Activated CD8-positive, alpha-beta T cell treated with anti-CD3 and anti-CD28 coated beads for 36 hours (primary cell): ENCODE measurements around the gene DLX3. TPM values are rescaled to one million over a fixed set of nuclear protein-coding genes. Genes with fewer than 3 reads are reported as not detected.

ENCODE experiments used
- ATAC-seq: fragments of 200-7000 bp; cut with Tn5 transposase; one replicate; pipeline ENCODE4 v1.10.0; 2021; ENCODE audit warnings: mild to moderate bottlenecking, moderate library complexity
- CTCF ChIA-PET: fragments of 350-600 bp; sonication (Branson Sonifier 250); formaldehyde crosslinking; loops from one replicate; lab custom pipeline; 2021; ENCODE audit warnings: antibody characterized with exemption; lab: Charles Lee
- POLR2A ChIA-PET: fragments of 350-600 bp; sonication (Branson Sonifier 250); formaldehyde crosslinking; loops from one replicate; lab custom pipeline; 2021; ENCODE audit warnings: antibody characterized with exemption; lab: Charles Lee
- DNase-seq: peaks from one replicate; pipeline ENCODE4 v3.0.0-alpha.2; 2020
- H3K27ac Mint-ChIP-seq: one replicate; pipeline ENCODE4 v1.8.0; 2021; ENCODE audit warnings: mild to moderate bottlenecking, mixed read lengths
- H3K27me3 Mint-ChIP-seq: one replicate; pipeline ENCODE4 v1.8.0; 2021; ENCODE audit warnings: mixed read lengths
- H3K36me3 Mint-ChIP-seq: one replicate; pipeline ENCODE4 v1.8.0; 2021; ENCODE audit warnings: low read depth, mixed read lengths
- H3K4me1 Mint-ChIP-seq: one replicate; pipeline ENCODE4 v1.8.0; 2021; ENCODE audit warnings: low read depth, mixed read lengths
- H3K4me3 Mint-ChIP-seq: one replicate; pipeline ENCODE4 v1.8.0; 2021; ENCODE audit warnings: mild to moderate bottlenecking, moderate library complexity, mixed read lengths
- H3K9me3 Mint-ChIP-seq: one replicate; pipeline ENCODE4 v1.8.0; 2021; ENCODE audit warnings: mixed read lengths
- intact Hi-C: fragments of 100-400 bp; cut with micrococcal nuclease; formaldehyde crosslinking; loops from one replicate; pipeline ENCODE4 v1.10.0; 2022
- total RNA-seq, 2 experiments: library from RNA; stranded (reverse); gene quantifications; one replicate each; pipeline ENCODE4 v1.2.3, GENCODE V29; 2021
- TF ChIP-seq, protein P1 (sequence below): fragments of 200-600 bp; IDR thresholded peaks from one replicate; pipeline ENCODE4 v1.8.0; 2022; ENCODE audit warnings: antibody characterized with exemption, mild to moderate bottlenecking

The DLX3 gene
- total RNA-seq, 2 experiments from 2014 or later, result not detected

DNA sequence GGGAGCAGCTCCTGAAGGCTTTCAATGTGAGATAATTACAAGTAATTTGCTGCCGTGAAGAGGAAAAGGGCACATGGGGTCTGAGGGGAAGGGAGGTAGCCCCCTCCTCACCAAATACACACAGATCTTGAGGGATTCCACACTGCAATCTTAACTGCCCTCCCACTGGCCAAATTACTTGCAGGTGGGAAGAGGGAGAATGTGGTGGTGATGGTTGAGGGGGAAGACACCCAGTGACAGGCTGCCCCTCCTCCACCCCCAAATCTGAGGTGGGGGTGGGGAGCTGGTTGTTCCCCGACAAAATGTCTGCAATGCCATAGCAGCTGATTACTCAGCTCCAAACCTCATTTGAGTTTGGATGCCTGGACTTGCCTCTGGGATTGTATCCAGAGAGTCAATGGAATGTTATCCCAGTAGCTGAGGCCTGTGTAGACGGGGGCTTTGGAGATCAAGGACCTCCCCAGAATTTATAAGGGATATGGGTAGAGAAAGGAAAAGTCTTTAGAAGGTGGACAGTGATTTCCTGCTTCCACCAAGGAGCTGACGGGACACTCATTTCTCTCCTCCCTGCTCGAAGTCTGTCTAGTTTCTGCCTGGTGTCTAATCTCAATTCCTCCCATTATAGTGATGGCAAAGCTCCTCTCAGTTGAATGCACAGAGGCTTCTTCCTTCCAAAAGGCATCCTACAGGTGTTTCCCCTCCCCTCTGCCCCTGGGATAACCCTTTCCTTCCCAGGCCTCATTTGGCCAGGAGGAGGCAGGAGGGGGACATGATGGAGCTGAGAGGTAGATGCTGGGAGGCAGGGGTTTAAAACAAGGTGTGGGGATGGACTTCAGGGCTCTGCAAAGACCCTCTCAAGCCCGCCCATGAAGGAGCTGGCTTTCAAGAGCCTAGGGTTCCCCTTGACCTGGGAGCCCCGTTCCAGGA is 17.3 kb downstream of the DLX3 start:
- DNase-seq (no peak), ATAC-seq (no peak)
- Mint-ChIP-seq H3K27me3 (peaks cover 32% of the 10 kb centered on the region), H3K36me3 (no peaks in the 10 kb centered on the region), H3K9me3 (no peaks in the 10 kb centered on the region), H3K4me3 (no peak overlapping the region), H3K4me1 (peaks cover 2% of the 10 kb centered on the region), H3K27ac (no peak overlapping the region)
- intact Hi-C loops, result no loop called here
- CTCF ChIA-PET, result interaction anchor here (1.3 to 14.6 kb wide), 3 partner anchors 18 to 27 kb away, joined by 3 to 140 read pairs (median 10); partner anchors contain the start of gene DLX3
- TF ChIP-seq, protein P1, sequence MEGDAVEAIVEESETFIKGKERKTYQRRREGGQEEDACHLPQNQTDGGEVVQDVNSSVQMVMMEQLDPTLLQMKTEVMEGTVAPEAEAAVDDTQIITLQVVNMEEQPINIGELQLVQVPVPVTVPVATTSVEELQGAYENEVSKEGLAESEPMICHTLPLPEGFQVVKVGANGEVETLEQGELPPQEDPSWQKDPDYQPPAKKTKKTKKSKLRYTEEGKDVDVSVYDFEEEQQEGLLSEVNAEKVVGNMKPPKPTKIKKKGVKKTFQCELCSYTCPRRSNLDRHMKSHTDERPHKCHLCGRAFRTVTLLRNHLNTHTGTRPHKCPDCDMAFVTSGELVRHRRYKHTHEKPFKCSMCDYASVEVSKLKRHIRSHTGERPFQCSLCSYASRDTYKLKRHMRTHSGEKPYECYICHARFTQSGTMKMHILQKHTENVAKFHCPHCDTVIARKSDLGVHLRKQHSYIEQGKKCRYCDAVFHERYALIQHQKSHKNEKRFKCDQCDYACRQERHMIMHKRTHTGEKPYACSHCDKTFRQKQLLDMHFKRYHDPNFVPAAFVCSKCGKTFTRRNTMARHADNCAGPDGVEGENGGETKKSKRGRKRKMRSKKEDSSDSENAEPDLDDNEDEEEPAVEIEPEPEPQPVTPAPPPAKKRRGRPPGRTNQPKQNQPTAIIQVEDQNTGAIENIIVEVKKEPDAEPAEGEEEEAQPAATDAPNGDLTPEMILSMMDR, result no peak
- POLR2A ChIA-PET, result no interaction called here

DNA sequence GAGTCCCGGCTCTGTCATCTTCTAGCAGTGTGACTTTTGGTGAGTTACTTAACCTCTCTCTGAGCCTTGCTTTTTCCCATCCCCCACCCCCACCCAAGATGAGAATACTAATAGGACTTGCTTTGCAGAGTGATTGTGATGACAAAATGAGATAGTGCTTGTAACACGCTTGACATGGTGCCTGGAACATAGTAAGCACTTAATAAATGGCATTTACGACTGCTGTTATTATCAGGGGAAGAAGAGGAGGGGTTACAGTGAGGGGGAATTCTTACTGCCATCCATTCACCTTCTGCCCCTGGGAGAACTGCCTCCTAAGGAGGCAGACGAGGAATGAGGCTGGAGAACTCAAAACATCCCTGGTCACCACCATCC is 18.2 kb downstream of the DLX3 start:
- Mint-ChIP-seq H3K27me3 (peaks cover 33% of the 10 kb centered on the region), H3K4me1 (peaks cover 3% of the 10 kb centered on the region), H3K4me3 (no peak overlapping the region), H3K27ac (no peak overlapping the region), H3K36me3 (no peaks in the 10 kb centered on the region), H3K9me3 (no peaks in the 10 kb centered on the region)
- TF ChIP-seq, protein P1, result no peak
- CTCF ChIA-PET, result interaction anchor here (0.8 to 14.6 kb wide), 4 partner anchors 11 to 96 kb away, joined by 3 to 140 read pairs (median 6); partner anchors contain the start of gene DLX3
- intact Hi-C loops, result no loop called here
- DNase-seq, result no peak
- POLR2A ChIA-PET, result no interaction called here
- no peak for ATAC-seq

DNA sequence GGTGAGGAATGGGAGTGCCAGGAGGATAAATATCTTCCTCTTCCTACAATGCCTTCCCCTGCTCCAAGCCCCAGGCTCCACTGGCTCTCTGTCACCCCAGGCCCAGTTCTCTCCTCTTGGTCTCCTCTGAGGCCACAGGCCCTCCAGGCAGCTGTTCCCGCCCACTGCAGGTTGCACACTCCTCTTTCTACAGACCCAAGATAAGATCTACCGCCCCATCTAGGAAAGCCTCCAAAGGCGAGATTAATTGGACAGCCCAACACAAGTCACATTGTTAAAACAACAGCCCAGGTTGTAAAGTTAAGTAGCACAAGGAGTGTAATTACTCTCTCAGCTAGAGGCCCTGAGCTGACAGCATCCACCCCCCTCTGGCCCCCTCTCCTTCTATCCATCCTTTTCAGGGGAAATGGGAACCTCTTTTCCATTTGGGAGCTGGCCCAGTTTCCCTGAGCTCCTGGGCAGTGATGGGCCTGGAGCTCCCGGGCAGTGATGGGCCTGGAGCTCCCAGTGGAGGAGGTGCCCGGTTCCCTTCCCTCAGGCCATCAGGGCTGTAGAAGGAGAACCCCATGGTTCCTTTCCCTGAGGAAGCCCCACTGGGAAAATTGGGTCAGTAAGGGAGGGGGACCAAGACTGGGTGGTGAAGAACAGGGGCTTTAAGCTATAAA is 18.7 kb downstream of the DLX3 start:
- Mint-ChIP-seq H3K27me3 (peaks cover 38% of the 10 kb centered on the region), H3K36me3 (no peaks in the 10 kb centered on the region), H3K9me3 (no peaks in the 10 kb centered on the region), H3K4me1 (peaks cover 8% of the 10 kb centered on the region), H3K4me3 (no peak overlapping the region), H3K27ac (no peak overlapping the region)
- ChIA-PET POLR2A (no interaction called here), CTCF (interaction anchor here (0.8 to 14.6 kb wide), 4 partner anchors 10 to 96 kb away, joined by 3 to 140 read pairs (median 6); partner anchors contain the start of gene DLX3)
- no peak for ATAC-seq
- DNase-seq, result no peak
- intact Hi-C loops, result no loop called here
- TF ChIP-seq, protein P1, result no peak

DNA sequence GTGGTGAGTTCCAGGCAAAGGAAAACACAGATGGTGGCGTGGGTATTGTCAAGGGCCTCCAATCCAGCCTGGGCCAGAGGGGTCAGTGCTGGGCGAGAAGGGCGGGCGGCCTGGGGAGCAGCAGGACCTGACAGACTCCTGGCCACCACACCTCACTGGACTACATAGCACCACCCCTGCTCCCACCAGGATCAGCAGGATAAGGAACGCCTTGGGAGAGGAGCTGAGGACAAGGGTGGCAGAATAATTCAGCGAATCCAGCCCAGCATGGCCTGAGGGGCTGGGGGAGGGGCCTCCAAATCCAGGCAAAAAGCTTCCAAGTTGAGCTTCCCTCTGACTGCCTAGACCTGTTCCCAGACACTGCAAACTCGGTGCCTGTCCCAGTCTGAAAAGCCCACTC is 19.5 kb downstream of the DLX3 start:
- DNase-seq (no peak), ATAC-seq (no peak)
- H3K4me1 Mint-ChIP-seq, result peaks cover 12% of the 10 kb centered on the region
- no peaks in the 10 kb centered on the region for H3K9me3 Mint-ChIP-seq
- TF ChIP-seq, protein P1, result no peak
- no peak overlapping the region for H3K27ac Mint-ChIP-seq
- no peaks in the 10 kb centered on the region for H3K36me3 Mint-ChIP-seq
- no peak overlapping the region for H3K4me3 Mint-ChIP-seq
- H3K27me3 Mint-ChIP-seq, result peaks cover 45% of the 10 kb centered on the region
- CTCF ChIA-PET, result interaction anchor here (1.2 to 14.6 kb wide), 3 partner anchors 21 to 95 kb away, joined by 3 to 140 read pairs (median 4); partner anchors contain the start of gene DLX3
- POLR2A ChIA-PET, result no interaction called here
- intact Hi-C loops, result no loop called here
